HUDEP-2 (cell line): ENCODE data around the gene KLK8.

Experiments
- DNase-seq, 76 experiments: peaks; one replicate each; lab custom pipeline; 2025; ENCODE audit not compliant: unreplicated experiment in 76 of 76; lab: John Stamatoyannopoulos, UW

KLK8 gene

DNA sequence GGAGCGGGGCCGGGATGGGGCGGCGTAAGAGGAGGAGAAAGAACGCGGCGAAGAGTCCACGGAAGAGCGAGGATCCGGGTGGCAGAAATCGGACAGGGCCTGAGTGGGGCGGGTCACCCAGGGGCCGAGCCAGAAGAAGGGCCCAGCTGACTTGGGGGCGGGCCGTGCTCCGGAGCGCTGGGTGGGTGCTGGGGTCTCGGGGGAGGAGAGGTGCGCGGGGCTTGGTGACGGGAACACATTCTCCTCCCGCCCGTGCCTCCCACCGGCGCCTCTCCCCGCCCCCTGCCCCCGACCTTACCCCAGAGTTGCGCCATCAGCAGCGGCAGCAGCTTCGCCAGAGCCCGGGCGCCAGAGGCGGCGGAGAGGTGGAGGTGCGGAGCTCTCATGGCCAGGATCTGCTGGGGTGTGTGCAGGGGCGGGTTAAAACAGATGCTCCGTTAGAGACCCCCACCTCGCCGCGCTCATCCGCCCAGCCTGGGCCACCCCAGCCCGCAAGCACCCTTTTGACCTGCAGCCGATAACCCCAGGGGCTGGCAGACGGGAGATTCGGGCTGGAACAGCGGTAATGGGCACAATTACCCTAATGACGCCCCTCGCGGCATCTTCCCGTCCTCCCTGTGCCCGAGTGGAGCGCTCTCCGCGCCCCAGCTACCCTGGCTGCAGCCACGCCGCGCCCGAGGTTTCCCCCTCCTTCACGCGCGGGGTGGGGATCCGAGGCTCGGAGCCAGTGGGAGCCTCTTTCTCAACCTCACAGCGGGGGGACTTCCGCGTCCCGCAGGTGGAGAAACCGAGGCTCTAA, 17.5 kb upstream of the KLK8 start:
- DNase-seq = peak in 1 of 76 experiments; percentile 5

DNA sequence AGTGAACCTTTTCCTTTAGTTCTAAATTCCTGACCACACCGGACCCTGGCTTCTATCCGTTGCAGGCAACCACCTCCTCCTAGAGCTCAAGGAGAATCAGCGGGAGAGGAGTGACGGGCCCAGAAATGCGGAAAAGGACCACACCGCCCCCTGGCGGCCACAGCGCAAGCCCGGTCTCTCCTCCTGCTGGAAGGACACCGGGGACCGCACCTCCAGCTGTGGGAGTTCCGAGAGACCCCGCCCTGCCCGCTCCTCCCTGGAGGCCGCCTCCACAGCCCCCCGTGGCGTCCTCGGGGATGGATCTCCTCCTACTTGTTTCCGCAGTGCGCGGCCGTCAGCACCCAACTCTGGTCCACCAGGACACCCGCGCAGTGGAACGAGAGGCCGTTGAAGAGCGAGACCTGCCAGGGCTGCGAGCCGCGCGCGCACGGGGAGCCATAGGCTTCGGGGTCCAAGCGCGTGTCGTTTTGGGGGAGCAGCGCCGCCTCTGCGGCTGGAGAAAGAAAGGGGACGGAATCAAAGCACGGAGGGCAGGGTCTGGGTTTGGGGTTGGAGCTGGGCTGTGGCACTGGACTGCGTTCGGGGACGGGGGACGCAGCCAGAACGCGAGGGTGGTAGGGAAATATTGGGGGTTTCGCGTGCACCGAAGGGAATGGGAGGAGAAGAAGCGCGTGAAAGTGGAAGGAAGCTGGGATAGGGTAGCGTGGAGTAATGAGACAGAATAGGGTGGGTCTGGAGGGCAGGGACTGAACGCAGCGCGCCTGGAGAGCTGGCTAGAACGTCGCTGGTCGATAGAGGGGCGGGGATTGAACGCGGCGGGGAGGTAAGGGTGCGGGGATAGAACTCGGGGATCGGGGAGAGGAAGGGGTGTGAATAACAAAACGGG, 15.6 kb upstream of the KLK8 start:
- DNase-seq = peak in 59 of 76 experiments; percentile 5 to 76 (median 52)

DNA sequence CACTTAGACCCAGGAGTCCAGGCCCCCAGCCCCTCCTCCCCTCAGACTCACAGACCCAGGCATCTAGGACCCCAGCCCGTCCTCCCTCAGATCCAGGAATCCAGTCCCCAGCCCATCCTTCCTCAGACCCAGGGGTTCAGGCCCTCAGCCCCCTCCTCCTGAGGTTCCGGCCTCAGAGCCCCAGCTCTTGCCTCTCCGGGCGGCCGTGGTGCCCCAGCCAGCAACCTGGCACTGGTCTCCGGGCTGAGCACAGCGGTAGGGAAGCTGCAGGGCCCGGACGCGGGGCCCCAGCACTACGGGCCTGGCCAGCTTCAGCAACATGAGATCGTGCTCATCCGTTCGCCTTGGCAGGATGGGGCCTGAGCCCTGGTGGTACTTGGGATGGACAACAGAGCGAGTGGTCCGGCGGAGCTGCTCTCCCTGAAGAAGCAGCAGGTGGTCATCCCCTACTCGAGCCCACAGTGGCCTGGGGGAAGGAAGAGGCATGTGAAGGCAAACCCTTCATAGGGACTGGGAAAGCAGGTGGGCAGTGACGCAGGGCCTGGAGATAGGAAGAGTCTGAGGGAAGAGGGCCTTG, 14.4 kb upstream of the KLK8 start:
- DNase-seq = no peak

DNA sequence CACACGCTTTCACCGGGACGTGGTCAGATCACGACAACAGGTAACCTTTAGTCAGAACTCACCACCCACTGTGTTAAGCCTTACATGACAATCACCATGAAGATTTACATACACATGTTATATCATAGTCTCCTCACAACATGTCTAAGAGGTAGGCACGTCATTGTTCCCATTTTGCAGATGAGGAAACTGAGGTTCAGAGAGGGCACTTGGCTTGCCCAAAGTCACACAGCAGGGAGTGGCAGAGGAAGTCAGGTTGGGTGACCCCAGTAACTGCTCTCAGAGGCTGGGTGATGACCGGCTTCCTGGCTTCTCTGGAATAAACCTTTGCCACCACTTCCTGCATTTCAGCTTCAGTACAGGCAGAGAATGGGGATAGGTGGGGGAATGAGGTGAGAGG, 12.8 kb upstream of the KLK8 start:
- no peak for DNase-seq

DNA sequence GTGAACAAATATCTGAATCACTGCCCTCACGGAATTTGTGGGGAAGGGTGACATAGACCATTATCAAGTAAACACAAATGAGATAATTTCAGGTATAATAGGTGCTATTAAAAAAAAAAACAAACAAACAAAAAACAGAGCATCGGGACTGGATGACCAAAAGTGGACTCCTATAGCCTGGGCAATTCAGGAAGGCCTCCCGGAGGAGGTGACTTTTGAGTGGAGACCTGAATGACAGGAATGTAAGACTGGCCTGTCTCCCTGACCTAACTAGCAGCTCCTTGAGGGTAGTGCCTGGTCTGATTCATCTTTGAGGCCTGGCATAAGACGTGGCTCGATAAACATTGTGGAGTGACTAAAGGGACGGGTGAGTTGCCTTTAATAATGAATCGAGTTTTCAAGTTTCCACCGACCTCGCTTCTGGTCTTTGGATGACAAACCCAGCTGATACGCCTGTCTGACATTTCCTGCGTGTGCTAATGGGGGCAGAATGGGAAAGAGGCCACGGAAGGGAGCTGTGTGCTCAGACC, 11.3 kb upstream of the KLK8 start:
- no peak for DNase-seq

DNA sequence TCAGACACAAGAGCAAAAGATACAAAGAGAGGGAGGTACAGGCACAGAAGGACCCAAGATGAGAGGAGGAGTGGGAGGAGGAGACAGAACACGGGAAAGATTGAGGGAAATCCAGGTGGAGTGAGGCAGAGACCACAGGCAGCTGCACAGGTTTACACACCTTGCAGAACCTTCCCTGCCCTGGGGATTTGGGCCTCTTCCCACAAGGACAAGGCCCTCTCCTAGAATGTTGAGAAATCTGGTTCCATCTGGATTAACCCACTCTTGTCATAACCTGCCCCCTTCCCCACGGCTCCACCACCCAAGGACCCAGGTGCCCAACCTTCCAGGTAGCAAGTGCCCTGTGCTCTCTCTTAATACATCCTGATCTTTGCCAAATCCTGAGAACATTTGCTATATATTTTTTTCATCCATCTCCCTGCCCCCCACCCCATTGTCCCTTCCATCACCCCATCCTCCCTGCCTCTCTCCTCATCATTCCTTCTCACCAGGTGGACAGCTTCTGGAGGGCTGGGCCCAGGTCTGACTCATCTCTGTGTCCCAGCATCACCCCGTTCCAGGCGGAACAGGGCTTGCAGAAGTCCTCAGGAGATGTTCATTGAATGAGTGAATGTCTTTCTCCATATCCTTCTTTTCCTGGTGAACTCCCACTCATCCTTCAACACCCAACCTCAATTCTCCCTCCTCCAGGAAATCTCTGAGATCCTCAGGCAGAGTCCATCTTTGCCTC, 8.8 kb upstream of the KLK8 start:
- no peak for DNase-seq

DNA sequence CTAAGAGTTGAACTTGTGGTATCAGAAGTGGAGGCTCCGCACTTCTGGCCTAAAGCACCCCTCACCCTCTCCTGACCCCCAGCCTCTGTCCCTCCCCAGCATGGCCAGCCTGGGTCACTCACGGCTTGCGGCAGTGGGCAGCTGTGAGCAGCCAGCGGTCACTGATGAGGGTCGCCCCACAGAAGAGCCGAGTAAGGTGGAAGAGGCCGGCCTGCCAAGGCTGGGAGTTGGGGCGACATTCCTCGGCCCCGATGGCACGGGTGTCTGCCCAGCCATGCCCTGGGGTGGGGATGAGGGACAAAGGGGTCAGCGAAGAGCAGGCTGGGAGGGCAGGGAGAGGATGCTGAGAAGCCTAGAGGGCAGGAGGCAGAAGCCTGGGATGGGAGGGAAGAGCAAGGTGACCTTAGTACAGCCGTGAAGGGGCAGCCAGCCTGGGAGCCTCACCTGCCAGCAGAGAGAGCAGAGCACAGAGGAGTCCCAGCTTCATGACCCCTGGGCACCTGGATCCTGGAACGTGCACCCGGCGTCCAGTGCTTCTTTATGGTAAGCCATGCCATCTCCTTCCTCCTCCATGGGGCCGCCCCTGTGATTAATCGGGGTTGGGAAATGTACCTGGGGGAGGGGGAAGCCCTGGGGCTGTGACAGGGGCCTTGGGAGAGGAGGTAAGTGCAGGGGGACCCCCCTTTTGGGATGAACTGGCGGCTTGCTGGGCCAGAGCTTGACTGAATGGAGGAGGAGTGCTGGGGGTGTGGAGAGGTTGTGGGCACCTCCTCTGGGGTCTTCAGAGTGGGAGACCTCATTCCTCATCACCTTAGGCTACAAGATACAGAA, 7.9 kb upstream of the KLK8 start:
- no peak for DNase-seq

DNA sequence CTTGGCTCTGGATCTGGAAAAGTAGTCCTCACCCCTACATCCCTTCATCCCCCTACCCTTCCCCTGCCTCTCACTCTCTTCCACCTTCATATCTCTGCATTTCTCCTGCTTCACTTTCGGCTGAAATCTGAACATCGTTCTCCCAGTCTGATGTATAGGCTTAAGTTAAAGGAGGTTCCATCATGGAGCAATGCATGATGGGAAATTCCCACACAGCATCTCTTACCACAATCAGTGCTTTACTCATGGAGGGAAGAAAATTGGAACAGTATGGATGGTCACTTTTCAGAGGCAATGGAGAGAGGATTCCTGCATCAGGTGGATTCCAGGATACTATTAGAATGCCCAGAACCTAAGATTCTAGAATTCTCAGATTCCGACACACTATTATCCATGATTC, 6.1 kb upstream of the KLK8 start:
- DNase-seq = no peak

DNA sequence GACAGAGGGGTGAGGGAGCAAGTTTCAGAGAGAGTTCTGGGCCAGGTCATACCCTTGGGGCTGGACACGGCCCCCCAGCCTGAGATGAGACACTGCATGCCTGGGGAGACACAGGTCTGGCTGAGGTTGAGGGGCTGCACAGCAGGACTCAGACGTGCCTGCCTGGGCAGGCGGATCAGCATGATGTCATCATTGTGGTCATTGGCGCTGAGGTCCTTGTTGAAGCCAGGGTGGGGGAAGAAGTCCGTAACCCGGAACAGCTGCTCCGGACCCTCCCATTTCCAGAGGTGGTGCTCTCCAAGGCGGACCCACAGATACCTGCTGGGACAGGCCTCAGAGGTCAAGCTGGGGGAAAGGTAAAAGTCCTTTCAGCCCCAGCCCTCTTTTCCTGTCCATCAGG, 5.0 kb upstream of the KLK8 start:
- no peak for DNase-seq

DNA sequence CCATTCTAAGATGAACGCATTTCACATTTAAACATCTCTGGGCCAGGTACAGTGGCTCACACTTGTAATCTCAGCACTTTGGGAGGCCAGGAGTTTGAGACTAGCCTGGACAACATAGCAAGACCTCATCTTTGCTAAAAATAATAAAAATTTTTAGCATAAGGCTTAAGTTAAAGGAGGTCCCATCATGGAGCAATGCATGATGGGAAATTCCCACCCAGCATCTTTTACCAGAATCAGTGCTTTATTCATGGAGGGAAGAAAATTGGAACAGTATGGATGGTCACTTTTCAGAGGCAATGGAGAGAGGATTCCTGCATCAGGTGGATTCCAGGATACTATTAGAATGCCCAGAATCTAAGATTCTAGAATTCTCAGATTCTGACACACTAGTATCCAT, 3.8 kb upstream of the KLK8 start:
- no peak for DNase-seq

DNA sequence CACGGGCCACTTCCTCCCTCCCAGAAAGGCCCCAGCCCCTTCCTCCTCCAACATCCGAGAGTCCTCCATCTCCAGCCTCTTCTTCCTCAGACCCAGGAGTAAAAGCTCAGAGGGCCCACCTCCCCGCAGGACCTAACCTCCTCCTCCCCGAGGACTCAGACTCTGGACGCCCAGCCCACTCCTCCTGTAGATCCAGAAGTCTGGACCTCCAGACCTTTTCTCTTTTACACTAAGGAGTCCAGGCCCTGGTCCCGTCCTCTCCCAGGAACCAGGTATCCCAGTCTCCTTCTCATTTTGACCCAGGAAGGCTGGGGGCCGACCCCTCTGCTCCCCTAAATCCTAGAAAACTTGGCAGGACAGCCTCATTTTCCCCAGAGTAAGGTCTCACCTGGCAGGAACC, 1.9 kb upstream of the KLK8 start:
- DNase-seq = no peak

DNA sequence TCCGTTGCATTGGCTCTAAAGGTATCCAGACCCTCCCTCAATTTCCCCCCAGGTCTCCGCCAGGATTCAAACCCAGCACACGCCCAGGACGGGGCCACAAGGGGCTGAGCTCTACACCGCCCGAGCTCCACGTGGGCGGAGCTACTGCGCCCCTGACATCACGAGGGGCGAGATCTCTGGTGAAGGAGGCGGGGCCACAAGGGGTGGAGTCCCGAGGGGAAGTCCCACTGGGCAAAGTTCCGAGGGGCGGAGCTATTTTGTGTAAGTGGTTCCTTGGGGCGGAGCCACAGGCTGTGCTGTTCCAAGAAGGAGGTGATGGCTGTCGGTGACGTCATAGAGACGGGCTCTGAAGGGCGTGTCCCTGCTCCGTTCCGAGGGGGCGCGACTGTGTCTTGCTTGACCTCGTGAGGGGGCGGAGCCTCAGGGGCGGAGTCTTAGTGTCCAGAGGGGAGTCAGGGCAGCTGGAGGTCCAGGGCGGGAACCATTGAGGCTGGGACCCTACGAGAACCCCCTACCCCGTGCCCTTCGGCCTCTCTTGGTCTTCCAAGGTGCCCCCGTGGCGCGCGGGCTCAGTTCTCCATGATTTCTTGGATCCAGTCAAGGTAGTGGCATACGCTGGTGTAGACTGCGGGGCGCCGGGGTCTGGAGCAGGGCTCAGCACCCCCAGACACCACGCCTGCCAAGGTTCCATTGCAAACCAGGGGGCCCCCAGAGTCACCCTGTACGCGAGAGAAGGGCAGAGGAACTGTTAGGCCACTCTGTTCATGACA, 1.3 kb upstream of the KLK8 start:
- DNase-seq = peak in 63 of 76 experiments; percentile 8 to 77 (median 53)

DNA sequence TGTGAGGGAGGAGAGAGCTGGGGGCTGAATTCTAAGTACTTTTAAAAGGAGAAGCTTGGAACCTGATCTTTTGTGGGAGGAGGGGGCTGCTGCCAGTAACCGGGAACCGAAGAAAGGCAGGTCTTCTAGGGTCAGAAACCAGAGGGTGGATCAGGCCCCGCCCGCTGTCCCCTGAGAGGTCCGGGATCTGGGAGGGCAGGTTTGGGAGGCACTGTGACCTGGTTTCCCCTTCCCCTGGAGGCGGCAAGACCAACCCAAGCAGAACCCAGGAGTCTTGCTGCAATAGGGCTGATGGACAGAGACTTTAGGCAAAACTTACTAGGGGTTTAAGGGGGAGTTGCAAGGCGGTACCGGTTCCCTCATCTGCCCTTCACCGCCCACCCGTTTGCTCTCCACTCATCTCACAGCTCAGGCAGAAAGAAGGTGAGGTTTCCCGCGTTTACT, 707 bp upstream of the KLK8 start:
- no peak for DNase-seq

DNA sequence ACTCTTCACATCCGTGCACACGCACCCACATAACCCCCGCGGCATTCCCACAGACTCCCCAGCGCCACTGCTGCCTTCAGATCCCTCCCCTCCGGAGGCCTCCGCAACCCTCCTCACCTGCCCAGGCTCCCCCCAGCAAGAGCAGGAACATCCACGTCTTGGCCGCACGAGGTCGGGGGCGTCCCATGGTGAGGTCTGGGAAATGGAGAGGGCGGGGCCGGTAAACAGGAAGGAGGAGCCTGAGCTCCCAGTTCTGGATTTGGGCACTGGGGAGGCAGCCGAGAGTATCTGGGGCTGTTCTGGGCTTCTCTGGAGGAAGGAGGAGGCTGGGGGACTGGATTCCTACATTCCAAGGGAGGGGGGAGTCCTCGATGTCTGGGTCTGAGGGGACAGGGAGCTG, 423 bp downstream of the KLK8 start:
- DNase-seq = no peak

DNA sequence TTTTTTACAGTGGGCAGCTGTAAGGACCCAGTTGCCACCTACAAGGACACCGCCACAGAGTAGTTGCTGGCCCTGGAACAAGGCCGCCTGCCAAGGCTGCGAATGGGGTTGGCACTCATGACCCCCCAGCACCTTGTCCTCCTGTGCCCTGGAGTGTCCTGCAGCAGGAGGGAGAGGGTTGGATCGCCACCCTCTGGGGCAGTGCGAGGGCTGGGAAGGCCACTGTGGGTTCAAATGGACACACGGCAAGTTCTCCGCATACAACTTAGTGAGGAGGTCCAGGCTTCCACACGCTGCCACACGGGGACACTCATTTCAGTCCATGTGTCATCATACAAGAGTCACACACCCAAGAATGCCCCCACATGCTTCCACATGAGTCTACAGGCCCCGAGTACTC, 978 bp downstream of the KLK8 start:
- DNase-seq = no peak

DNA sequence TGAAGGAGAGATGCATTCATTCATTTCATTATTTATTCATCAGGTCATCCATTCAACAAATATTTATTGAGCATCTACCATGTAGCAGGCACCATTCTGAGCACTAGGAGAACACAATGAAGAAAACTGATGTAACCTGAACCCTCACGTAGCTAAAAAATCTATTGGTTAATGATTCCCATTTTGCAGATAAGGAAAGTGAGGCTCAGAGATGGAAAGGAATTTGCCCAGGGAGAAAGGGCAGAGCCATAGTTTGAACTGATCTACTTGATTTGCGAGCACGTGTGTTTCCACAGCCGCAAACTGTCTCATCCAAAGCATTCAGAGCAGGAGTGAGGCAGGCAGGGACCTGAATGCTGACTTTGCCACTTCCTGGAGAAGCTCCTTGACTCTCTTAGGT, 2.7 kb downstream of the KLK8 start:
- no peak for DNase-seq

DNA sequence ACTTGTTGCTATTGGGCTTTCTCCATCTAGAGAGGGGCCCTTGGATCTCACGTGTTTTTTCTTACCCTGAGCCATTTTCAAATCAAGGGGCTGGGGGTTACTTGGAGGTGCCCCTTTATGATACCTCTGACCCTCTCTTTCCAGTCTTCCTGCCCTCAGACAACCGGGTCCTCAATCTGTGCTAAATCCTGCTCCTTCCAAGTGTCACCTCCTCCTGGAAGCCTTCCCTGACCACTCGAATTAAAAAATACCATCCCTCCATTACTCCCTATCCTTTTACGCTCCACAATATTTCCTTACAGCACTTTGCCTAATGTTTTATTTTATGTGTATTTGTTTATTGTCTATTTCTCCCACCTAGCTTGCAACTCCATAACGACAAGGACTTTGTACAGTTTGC, 3.3 kb downstream of the KLK8 start:
- no peak for DNase-seq

DNA sequence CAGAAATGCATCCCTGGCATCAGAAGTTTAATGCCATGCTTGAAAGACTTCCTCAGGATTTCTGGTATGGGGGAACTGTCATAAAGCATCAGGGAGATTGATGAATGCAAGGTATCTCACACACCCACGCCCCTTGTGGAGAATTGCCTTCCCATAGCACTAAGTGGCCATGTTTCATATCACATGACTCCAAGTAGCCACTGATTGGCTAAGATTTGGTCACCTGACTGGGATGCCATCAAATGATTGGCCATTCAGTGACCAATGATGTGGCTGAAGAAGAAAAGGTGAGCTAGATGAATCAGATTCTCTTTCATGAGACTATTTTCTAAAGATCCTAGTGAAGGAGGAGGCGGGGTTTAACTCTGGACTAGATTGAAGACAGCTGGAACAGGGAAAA, 7.3 kb downstream of the KLK8 start:
- peak in 4 of 76 experiments; percentile 5 to 12 (median 6) for DNase-seq

DNA sequence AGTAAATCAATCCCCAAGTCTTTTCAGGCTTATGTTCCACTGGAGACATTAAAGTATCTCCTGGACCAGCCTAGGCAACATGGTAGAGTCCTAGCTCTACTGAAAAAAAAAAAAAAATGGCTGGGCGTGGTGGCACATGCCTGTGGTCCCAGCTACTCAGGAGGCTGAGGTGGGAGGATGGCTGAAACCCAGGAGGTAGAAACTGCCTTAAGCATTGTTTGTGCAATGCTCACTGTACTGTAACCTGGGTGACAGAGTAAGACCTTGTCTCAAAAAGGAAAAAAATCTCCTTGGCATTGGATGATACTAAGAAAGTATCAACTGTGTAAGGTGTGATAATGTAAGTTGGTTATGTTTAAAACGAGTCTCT, 8.8 kb downstream of the KLK8 start:
- no peak for DNase-seq
